Activated B cell treated with CpG ODN at 0.5 μM for 24 hours (primary cell): Measurements from ENCODE around the gene UBE2K. TPM values are rescaled to one million over a fixed set of nuclear protein-coding genes. Genes with fewer than 3 reads are reported as not detected.
"Not testable (repeated sequence)": the region's sequence is repeated elsewhere in the genome, so short reads cannot be mapped to it uniquely, and the experiment has no call there.

ENCODE experiments used
- ATAC-seq: fragments of 200-7000 bp; cut with Tn5 transposase; one replicate; pipeline ENCODE4 v1.10.0; 2021; ENCODE audit warnings: low read depth, mild to moderate bottlenecking, moderate library complexity
- CTCF ChIA-PET: fragments of 350-600 bp; sonication (Branson Sonifier 250); formaldehyde crosslinking; loops from one replicate; lab custom pipeline; 2021; ENCODE audit warnings: antibody characterized with exemption; lab: Charles Lee
- POLR2A ChIA-PET: fragments of 350-600 bp; sonication (Branson Sonifier 250); formaldehyde crosslinking; loops from one replicate; lab custom pipeline; 2021; ENCODE audit warnings: antibody characterized with exemption; lab: Charles Lee
- DNase-seq: peaks from one replicate; pipeline ENCODE4 v3.0.0; 2022
- H3K27ac Mint-ChIP-seq: one replicate; pipeline ENCODE4 v1.8.0; 2020; ENCODE audit warnings: mixed read lengths
- H3K27me3 Mint-ChIP-seq: one replicate; pipeline ENCODE4 v1.8.0; 2021; ENCODE audit warnings: mixed read lengths
- H3K36me3 Mint-ChIP-seq: one replicate; pipeline ENCODE4 v1.8.0; 2021; ENCODE audit warnings: low read depth, mixed read lengths
- H3K4me1 Mint-ChIP-seq: one replicate; pipeline ENCODE4 v1.8.0; 2021; ENCODE audit warnings: mixed read lengths
- H3K4me3 Mint-ChIP-seq: one replicate; pipeline ENCODE4 v1.8.0; 2020; ENCODE audit warnings: mild to moderate bottlenecking, mixed read lengths
- H3K9me3 Mint-ChIP-seq: one replicate; pipeline ENCODE4 v1.8.0; 2020; ENCODE audit warnings: mixed read lengths
- intact Hi-C: fragments of 100-400 bp; cut with micrococcal nuclease; formaldehyde crosslinking; loops from one replicate; pipeline ENCODE4 v1.15.1; 2024
- total RNA-seq: library from RNA; stranded (reverse); gene quantifications from 2 replicates; pipeline ENCODE4 v1.2.3, GENCODE V29; 2022
- TF ChIP-seq, protein P1 (sequence below): fragments of 200-600 bp; IDR thresholded peaks from one replicate; pipeline ENCODE4 v1.8.0; 2022; ENCODE audit warnings: antibody characterized with exemption, mild to moderate bottlenecking

Gene UBE2K
- total RNA-seq, 1 donor from 2014 or later: 54.4 TPM

DNA sequence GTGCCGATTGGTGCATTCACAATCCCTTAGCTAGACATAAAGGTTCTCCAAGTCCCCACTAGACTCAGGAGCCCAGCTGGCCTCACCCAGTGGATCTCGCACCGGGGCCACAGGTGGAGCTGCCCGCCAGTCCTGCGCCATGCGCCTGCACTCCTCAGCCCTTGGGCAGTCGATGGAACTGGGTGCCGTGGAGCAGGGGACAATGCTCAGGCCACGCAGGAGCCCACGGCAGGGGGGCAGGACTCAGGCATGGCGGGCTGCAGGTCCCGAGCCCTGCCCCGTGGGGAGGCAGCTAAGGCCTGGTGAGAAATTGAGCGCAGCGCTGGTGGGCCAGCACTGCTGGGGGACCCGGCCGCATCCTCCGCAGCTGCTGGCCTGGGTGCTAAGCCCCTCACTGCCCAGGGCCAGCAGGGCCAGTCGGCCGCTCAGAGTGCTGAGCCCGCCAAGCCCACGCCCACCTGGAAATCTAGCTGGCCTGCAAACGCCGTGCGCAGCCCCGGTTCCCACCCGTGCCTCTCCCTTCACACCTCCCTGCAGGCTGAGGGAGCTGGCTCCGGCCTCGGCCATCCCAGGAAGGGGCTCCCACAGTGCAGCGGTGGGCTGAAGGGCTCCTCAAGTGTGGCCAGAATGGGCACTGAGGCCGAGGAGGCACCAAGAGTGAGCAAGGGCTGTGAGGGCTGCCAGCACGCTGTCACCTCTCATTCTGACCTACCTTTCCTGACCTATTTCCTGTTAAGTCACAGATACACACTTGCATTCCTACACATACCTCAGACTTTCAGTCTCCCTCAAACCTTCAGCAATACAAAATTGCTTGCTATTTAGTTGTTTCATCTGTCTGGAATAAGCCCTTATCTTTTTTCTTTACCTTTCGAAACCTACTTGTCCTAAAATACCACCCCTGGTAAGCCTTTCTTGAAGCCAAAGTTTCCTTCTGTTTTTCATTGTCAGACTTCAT is 20.7 kb downstream of the UBE2K start:
- no peak overlapping the region for H3K4me3 Mint-ChIP-seq
- H3K27me3 Mint-ChIP-seq: no peaks in the 10 kb centered on the region
- ChIA-PET CTCF (no interaction called here), POLR2A (interaction anchor here (0.6 kb wide), 1 partner anchor 37 kb away, joined by 5 read pairs; no protein-coding TSS in a partner anchor)
- DNase-seq (no peak), ATAC-seq (no peak)
- intact Hi-C loops: no loop called here
- H3K4me1 Mint-ChIP-seq: peaks cover 63% of the 10 kb centered on the region
- H3K27ac Mint-ChIP-seq: peak overlapping the region; percentile 54
- TF ChIP-seq, protein P1, sequence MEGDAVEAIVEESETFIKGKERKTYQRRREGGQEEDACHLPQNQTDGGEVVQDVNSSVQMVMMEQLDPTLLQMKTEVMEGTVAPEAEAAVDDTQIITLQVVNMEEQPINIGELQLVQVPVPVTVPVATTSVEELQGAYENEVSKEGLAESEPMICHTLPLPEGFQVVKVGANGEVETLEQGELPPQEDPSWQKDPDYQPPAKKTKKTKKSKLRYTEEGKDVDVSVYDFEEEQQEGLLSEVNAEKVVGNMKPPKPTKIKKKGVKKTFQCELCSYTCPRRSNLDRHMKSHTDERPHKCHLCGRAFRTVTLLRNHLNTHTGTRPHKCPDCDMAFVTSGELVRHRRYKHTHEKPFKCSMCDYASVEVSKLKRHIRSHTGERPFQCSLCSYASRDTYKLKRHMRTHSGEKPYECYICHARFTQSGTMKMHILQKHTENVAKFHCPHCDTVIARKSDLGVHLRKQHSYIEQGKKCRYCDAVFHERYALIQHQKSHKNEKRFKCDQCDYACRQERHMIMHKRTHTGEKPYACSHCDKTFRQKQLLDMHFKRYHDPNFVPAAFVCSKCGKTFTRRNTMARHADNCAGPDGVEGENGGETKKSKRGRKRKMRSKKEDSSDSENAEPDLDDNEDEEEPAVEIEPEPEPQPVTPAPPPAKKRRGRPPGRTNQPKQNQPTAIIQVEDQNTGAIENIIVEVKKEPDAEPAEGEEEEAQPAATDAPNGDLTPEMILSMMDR: no peak
- H3K9me3 Mint-ChIP-seq: no peaks in the 10 kb centered on the region
- peaks cover 34% of the 10 kb centered on the region for H3K36me3 Mint-ChIP-seq

DNA sequence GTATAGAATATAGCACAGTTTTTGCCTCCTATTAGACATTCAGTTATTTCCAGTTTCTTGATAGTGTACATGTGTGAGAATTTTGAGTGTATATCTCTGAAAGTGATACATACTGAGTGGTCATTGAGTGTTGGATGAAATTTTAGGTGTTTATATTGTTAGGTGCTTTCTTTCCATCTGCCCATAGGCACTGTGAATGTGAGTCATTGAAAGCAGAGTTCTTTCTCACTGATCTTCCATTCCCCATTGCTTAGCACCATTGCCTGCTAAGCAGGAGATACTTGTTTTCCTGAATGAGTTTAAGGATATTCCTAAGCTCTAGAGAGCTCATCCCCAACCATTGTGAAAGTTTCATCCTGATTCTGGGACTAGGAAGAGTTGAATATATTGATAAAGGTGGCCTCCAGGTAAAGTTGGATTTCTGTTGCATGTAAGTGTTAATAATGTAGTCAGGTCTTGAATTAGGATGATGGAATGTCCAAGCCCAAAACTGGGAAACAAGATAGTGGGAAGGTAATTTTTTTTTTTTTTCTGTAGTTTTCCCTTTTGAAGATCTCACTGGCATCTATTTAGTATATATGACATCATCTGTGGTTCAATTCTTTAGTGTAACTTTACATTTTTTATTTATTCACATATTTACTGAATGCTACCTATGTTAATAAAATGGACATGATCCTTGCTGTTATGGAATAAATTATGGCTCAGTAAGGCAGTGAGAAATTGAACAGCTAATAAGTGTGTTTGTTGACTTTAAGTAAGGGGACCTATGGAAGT is 22.1 kb downstream of the UBE2K start:
- H3K36me3 Mint-ChIP-seq: peaks cover 30% of the 10 kb centered on the region
- CTCF ChIA-PET: no interaction called here
- H3K4me1 Mint-ChIP-seq: peaks cover 59% of the 10 kb centered on the region
- H3K27ac Mint-ChIP-seq: no peak overlapping the region
- ATAC-seq (no peak), DNase-seq (no peak)
- H3K27me3 Mint-ChIP-seq: no peaks in the 10 kb centered on the region
- TF ChIP-seq, protein P1: no peak
- H3K9me3 Mint-ChIP-seq: no peaks in the 10 kb centered on the region
- intact Hi-C loops: no loop called here
- no peak overlapping the region for H3K4me3 Mint-ChIP-seq
- POLR2A ChIA-PET: interaction anchor here (0.6 kb wide), 1 partner anchor 111 kb away, joined by 3 read pairs; no protein-coding TSS in a partner anchor

DNA sequence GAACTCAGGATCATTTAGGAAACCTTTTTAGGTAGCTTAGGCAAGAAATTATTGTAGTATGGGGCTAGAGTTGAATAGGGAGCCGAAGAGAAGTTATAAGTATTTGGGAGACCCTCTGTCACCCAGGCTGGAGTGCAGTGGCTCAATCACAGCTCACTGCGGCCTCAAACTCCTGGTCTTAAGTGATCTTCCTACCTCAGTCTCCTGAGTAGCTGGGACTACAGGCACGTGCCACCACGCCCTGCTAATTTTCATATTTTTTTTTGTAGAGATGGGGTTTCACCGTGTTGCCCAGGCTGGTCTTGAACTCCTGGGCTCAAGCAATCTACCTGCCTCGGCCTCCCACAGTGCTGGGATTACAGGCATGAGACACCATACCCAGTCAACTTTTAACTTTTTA is 23.3 kb downstream of the UBE2K start:
- peaks cover 30% of the 10 kb centered on the region for H3K36me3 Mint-ChIP-seq
- ATAC-seq, H3K4me3 Mint-ChIP-seq, H3K9me3 Mint-ChIP-seq, H3K27me3 Mint-ChIP-seq, DNase-seq, CTCF ChIA-PET, H3K27ac Mint-ChIP-seq, intact Hi-C loops, POLR2A ChIA-PET: not testable (repeated sequence)
- peaks cover 60% of the 10 kb centered on the region for H3K4me1 Mint-ChIP-seq

- no peak overlapping the region for H3K27ac Mint-ChIP-seq
- peaks cover 34% of the 10 kb centered on the region for H3K36me3 Mint-ChIP-seq
- POLR2A ChIA-PET: no interaction called here
- TF ChIP-seq, protein P1: no peak
- DNase-seq (no peak), ATAC-seq (no peak)
- H3K27me3 Mint-ChIP-seq: no peaks in the 10 kb centered on the region
- no peak overlapping the region for H3K4me3 Mint-ChIP-seq
- CTCF ChIA-PET: no interaction called here
- H3K4me1 Mint-ChIP-seq: peaks cover 65% of the 10 kb centered on the region
- H3K9me3 Mint-ChIP-seq: no peaks in the 10 kb centered on the region
- intact Hi-C loops: no loop called here
These were observed 23.9 kb downstream of the UBE2K start for GRCh38 chr4:39721788-39722187.

- Mint-ChIP-seq H3K4me1 (peaks cover 57% of the 10 kb centered on the region), H3K36me3 (peaks cover 30% of the 10 kb centered on the region), H3K4me3 (no peak overlapping the region), H3K27ac (peak overlapping the region; percentile 38), H3K9me3 (no peaks in the 10 kb centered on the region), H3K27me3 (no peaks in the 10 kb centered on the region)
- ChIA-PET CTCF (no interaction called here), POLR2A (interaction anchor here (0.6 kb wide), 1 partner anchor 72 kb away, joined by 3 read pairs; no protein-coding TSS in a partner anchor)
- DNase-seq: no peak
- TF ChIP-seq, protein P1: no peak
- no peak for ATAC-seq
- intact Hi-C loops: no loop called here
These were observed 31.6 kb downstream of the UBE2K start for GRCh38 chr4:39729557-39729956.
